ENCODE measurements around the gene LGALS7B. TPM values are rescaled to one million over a fixed set of nuclear protein-coding genes. Genes with fewer than 3 reads are reported as not detected.
"Not testable (repeated sequence)": the region's sequence is repeated elsewhere in the genome, so short reads cannot be mapped to it uniquely, and the experiment has no call there.

LGALS7B gene
- total RNA-seq, 1 donor from 2014 or later = 1.4 TPM

DNA sequence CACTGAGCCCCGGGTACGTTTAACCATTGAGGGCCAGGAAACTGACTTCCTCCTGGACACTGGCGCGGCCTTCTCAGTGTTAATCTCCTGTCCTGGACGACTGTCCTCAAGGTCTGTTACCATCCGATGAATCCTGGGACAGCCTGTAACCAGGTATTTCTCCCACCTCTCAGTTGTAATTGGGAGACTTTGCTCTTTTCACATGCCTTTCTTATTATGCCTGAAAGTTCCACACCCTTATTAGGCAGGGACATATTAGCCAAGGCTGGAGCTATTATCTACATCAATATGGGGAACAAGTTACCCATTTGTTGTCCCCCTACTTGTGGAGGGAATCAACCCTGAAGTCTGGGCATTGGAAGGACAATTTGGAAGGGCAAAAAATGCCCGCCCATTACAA lies 36.9 kb downstream of the LGALS7B start:
- DNase-seq = not testable (repeated sequence)

DNA sequence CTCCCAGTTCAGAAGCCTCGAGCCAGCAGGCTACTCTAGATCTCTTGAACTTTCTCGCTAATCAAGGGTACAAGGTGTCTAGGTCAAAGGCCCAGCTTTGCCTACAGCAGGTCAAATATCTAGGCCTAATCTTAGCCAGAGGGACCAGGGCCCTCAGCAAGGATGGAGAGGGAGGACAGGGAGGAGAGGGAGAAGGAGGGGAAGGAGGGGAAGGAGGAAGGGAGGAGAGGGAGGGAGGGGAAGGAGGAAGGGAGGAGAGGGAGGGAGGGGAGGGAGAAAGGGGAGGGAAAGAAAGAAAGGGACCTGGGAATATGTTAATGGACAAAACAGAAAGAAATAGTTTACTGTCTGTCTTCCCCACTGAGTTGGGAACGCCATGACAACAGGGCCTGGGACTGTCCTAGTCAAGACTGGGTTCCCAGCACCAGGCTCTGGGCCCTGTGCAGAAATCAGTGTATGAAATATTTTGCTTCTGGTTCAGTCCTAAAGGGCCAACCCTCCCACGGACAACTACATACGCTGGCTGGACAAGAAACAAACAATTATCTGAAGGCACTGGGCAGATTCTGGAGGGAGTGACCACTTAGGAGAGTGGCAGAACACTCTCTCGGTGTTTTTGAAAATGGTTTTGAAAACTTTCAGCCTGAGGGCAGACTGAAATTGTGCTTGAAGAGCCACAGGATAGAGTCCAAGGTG lies 38.0 kb downstream of the LGALS7B start:
- DNase-seq = no peak

GRCh38 chr19:38829203-38829602 lies 40.2 kb downstream of the LGALS7B start:
- DNase-seq = not testable (repeated sequence)

DNA sequence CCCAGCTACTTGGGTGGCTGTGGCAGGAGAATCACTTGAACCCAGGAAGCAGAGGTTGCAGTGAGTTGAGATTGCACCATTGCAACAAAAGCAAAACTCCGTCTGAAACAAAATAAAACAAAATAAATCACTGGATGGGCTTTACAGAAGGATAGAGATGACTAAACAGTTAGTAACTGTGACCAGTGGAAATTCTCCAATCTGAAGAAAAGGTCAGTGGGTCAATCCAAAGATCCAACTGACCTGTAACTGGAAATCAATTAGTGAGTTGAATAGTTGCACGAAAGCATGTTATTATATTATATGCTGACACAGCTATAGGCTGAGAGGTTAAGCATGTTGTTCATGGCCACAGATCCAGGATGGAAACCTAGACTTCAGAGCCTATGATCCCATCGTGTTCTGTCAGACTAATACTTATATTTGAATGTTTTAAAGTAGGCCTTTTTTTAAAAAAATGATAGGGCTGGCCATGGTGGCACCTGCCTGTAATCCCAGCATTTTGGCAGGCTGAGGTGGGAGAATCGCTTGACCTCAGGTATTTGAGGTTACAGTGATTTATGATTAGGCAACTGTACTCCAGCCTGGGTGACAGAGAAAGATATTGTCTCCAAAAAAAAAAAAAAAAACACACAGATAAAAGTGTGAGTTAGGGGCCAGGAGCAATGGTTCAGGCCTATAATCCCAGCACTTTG lies 41.2 kb downstream of the LGALS7B start:
- DNase-seq = no peak

DNA sequence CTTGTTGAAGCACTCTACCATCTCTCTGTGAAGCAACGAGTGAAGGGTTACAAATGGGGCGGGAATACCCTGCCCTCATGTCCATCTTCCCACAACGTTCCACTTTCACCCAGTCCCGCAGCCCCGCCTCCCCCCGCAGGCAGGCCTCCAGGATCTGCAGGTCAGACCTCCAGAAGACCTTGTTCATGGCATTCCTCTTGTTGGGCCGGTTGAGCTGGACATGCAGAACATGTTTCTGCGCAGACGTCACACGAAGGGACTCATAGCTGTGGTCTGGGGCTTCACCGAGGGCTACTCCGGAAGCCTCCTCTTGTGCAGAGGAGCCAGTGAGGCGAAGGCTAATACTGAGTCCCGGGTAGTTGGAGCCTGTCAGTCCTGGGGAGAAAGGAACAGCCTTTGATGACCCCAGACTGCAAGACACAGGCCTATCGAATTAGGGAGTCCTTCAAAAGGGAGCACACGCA lies 42.2 kb downstream of the LGALS7B start:
- peak; percentile 66 for DNase-seq

DNA sequence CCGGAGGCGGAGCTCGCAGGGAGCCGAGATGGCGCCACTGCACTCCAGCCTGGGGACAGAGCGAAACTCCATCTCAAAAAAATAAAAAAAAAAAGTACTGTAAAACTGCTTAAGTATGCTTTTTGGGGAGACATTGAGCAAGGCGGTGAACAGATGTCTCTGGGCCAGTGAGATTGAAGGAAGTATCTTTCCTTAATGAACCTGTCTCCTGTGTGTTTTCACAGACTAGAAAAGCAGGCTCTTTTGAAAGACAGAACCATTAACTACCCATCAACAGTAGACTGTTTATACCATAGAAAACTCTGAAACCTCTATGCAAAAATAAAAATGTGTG lies 44.1 kb downstream of the LGALS7B start:
- no peak for DNase-seq

DNA sequence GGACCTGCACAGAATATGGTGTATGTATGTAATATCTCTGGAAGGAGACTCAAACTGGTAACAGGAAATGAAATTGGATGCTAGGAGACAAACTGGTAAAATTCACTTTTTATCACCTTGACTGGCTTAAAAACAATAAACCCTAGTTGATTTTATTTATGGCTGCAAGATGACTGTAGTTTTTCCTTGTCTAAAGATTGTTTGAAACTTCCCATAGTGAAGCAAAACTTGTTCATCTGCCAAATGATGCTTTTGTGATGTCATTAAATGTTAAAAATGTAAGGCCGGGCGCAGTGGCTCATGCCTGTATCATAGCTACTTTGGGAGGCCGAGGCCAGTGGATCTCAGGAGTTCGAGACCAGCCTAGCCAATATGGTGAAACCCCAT lies 45.1 kb downstream of the LGALS7B start:
- DNase-seq = no peak

DNA sequence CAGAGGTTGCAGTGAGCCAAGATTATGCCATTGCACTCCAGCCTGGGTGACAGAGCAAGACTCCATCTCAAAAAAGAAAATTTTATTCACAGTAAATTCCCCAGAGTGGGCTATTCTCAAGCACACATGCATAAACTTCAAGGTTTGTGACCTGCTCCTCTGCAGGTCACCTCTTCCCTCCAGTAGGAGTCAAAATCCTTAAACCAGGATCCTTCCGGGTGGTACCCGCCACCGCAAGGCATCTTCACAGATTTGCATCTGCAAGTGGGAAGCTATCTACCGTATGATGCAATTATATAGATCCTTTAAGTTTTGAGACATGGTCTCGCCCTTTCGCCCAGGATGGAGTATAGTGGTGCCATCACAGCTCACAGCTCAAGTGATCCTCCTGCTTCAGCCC lies 45.6 kb downstream of the LGALS7B start:
- no peak for DNase-seq

- DNase-seq = no peak
Measured at GRCh38 chr19:38836159-38836982, 47.4 kb downstream of the LGALS7B start.

- DNase-seq = no peak
Measured at GRCh38 chr19:38836983-38837626, 48.1 kb downstream of the LGALS7B start.

DNA sequence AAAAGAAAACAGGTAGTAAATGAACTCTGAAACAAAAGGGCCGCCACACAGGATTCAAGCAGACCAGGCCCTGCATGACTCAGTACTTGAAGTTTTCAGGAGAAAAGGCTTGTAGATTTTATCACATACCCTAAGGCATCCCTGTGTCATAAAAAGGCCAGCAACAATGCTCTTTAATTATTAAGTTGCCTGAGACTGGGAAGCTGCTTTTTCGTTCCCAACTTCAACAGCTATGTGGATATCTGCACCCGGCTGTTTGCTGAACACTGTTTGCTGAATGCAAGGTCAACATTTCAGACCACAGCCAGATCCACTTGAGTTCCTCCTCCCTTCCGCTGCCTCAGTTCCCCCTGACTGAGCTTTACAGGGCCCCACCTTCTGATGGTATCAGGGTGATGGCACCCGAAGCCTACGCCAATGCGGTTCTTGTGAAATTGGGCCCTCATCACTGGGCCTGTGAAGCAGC lies 48.7 kb downstream of the LGALS7B start:
- DNase-seq = no peak

DNA sequence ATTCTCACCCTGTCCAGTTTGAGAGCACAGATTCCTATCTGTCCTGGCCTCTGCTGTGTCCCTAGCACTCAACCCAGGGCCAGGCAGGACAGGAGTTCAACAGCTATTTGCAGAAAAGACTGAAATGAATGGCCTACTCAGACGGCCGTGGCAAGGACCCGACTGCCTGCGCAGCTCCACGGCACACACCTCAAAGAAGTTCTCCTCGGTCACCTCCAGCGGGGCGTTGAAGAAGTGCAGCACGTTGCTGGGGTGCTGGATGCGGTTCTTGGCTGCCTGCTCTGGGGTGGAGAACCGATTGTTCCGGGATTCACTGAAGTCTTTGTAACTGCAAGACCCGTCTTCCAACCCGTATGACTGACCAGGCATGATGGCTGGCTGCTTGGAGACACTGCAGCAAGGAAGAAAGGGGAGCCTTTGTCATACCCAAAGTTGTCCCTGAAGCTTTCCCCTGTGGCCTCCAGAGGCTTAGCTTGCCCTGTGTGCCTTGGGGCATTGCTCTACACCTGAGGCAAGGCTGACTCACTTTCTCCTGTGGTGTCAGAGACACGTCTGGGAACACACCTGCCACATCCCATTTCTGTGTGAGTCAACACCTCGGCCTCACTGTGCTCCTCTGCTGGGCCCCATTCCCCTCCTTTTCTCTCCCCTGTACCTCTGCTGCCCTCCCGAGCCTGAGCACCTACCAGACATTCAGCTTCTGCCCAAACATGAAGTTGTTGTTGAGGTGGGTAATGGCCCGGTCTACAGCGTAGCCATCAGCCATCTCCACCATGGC lies 49.4 kb downstream of the LGALS7B start:
- no peak for DNase-seq

- no peak for DNase-seq
Measured at GRCh38 chr19:38838986-38839761, 50.2 kb downstream of the LGALS7B start.

- no peak for DNase-seq
Measured at GRCh38 chr19:38839816-38840582, 51.0 kb downstream of the LGALS7B start.

- no peak for DNase-seq
Measured at GRCh38 chr19:38840583-38840968, 51.6 kb downstream of the LGALS7B start.

Other genes starting within 250 kb of the LGALS7B start
- gene MAP4K1, start 171.2 kb upstream of the LGALS7B start, total RNA-seq = 0.09 TPM in 1 of 2 replicates, not detected in the other
- 350 and 735 TPM in 2 replicates for gene EIF3K, start 170.0 kb upstream of the LGALS7B start, total RNA-seq
- 315 and 728 TPM in 2 replicates for gene ACTN4, start 141.6 kb upstream of the LGALS7B start, total RNA-seq
- 0.05 TPM in 1 of 2 replicates, not detected in the other for gene CAPN12, start 44.7 kb upstream of the LGALS7B start, total RNA-seq
- not detected in 2 replicates for gene LGALS7, start 15.7 kb upstream of the LGALS7B start, total RNA-seq
- not detected in 2 replicates for gene LGALS4, start 23.7 kb downstream of the LGALS7B start, total RNA-seq
- 27.6 and 32.0 TPM in 2 replicates for gene ECH1, start 42.6 kb downstream of the LGALS7B start, total RNA-seq
- gene HNRNPL, start 60.8 kb downstream of the LGALS7B start, total RNA-seq = 293 and 327 TPM in 2 replicates
- 8.3 and 17.5 TPM in 2 replicates for gene RINL, start 89.1 kb downstream of the LGALS7B start, total RNA-seq
- 118 and 122 TPM in 2 replicates for gene SIRT2, start 110.4 kb downstream of the LGALS7B start, total RNA-seq
- gene NFKBIB, start 110.8 kb downstream of the LGALS7B start, total RNA-seq = 10.9 and 21.0 TPM in 2 replicates
- not detected in 2 replicates for gene CCER2, start 123.0 kb downstream of the LGALS7B start, total RNA-seq
- 16.7 and 22.2 TPM in 2 replicates for gene SARS2, start 141.6 kb downstream of the LGALS7B start, total RNA-seq
- 47.5 and 52.8 TPM in 2 replicates for gene MRPS12, start 141.7 kb downstream of the LGALS7B start, total RNA-seq
- 15.6 and 17.9 TPM in 2 replicates for gene FBXO17, start 186.5 kb downstream of the LGALS7B start, total RNA-seq
- gene FBXO27, start 243.3 kb downstream of the LGALS7B start, total RNA-seq = 0.98 and 1.5 TPM in 2 replicates

Measured in dermis blood vessel endothelial cell (primary cell).